ENCODE measurements around the gene FAM83G.
"Not testable (repeated sequence)": the region's sequence is repeated elsewhere in the genome, so short reads cannot be mapped to it uniquely, and the experiment has no call there.

Gene FAM83G

DNA sequence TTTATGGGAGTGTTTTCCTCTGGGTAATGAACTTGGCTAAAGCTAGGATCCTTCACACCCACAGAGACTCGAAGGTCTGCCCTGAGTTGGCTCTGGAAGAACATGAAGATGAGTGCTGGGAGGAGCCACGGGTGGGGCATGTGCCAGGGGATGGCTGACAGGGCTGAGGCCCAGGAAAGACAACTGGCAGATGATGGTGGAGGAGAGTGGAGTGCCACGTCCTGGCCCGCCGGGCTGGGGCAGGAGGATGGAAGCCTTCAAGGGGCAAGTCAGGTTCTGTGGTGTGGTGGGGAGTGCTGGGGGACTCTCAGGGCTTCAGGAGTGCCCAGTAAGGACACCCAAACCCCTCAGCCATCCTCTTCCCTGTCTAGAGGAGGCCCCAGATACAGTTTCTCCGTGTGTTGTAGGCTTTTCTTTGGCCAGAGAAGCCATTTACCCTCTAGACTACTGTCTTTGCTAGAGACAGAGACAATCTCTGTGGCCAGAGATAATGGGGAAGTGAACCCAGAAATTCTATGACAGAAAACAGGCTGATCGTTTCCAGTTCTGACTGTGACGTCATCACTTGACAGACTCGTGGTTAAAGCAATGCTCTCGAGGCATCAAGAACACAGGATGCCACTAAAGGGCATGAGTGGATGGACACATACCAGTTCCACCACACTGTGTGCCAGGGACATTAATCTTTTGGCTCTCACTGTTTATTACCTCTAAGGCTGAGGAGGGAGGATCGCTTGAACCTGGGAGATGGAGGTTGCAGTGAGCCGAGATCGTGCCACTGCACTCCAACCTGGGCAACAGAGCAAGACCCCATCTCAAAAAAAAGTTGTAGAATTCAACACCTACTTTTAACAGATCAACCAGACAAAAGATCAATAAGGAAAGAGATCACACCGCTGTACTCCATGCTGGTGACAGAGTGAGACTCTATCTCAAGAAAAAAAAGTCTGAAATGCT lies 71.2 kb downstream of the FAM83G start:
- H3K4me3 ChIP-seq (ENCODE audit: low read length): no peak overlapping the region
- DNase-seq (ENCODE audit: low read depth): no peak
- TF ChIP-seq, protein P1, sequence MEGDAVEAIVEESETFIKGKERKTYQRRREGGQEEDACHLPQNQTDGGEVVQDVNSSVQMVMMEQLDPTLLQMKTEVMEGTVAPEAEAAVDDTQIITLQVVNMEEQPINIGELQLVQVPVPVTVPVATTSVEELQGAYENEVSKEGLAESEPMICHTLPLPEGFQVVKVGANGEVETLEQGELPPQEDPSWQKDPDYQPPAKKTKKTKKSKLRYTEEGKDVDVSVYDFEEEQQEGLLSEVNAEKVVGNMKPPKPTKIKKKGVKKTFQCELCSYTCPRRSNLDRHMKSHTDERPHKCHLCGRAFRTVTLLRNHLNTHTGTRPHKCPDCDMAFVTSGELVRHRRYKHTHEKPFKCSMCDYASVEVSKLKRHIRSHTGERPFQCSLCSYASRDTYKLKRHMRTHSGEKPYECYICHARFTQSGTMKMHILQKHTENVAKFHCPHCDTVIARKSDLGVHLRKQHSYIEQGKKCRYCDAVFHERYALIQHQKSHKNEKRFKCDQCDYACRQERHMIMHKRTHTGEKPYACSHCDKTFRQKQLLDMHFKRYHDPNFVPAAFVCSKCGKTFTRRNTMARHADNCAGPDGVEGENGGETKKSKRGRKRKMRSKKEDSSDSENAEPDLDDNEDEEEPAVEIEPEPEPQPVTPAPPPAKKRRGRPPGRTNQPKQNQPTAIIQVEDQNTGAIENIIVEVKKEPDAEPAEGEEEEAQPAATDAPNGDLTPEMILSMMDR (conservative IDR thresholded peaks at IDR 0.05; ENCODE audit: low read depth, low read length): no peak

DNA sequence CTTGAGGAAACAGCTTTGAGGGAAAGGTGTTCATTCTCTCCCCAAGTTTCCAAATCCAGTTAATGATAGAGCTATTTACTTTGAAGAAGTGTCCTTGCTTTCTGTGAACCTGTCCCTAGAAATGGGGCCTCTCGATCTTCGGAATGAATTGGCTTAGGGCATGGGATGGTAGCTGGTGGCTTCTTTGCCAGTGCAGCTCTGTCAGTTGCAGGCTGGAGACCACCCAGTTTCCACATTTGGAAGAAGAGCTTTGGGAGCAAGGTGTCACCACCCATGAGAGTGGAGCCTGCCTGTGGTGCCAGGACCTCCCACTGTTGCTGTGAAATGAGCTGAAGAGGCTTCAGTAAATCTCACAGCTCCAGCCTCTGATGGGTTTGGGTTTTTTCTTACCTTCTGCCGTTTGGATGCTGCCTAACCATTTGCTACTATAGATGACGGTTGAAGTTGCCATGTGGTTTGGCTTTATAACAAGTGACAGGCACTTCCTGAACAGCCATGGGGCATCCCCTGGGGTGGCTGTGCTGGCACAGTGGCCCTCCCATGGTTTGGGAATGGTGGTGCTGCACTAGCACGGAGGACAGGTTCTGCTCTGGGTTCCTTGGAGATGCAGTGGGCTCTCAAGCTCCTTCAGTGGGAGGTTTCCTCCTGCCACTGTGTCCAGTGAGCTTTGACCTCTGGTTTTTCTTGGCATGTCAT lies 72.1 kb downstream of the FAM83G start:
- DNase-seq (ENCODE audit: low read depth): no peak
- no peak overlapping the region for H3K4me3 ChIP-seq (ENCODE audit: low read length)
- TF ChIP-seq, protein P1 (conservative IDR thresholded peaks at IDR 0.05; ENCODE audit: low read depth, low read length): no peak

DNA sequence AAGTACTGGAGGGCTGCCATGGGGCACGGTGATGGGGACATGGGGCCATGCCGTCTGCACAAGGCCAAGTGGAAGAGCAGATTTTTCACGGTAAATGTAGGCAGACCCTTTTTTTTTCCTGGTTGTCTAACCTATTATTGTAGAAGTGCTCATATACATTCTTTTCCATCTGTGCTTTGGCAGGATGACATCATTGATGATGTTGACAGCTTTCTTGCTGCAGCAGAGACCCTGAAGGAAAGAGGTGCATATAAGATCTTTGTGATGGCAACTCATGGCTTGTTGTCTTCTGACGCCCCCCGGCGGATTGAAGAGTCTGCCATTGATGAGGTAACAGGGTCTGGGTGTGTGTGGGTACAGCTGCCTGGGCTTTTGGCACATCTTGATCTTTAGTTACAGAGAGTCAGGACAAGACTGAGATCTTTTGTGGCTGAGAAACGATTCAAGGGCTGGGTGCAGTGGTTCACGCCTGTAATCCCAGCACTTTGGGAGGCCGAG lies 75.9 kb downstream of the FAM83G start:
- H3K4me3 ChIP-seq (ENCODE audit: low read length): no peak overlapping the region
- TF ChIP-seq, protein P1 (conservative IDR thresholded peaks at IDR 0.05; ENCODE audit: low read depth, low read length): no peak
- DNase-seq (ENCODE audit: low read depth): no peak

DNA sequence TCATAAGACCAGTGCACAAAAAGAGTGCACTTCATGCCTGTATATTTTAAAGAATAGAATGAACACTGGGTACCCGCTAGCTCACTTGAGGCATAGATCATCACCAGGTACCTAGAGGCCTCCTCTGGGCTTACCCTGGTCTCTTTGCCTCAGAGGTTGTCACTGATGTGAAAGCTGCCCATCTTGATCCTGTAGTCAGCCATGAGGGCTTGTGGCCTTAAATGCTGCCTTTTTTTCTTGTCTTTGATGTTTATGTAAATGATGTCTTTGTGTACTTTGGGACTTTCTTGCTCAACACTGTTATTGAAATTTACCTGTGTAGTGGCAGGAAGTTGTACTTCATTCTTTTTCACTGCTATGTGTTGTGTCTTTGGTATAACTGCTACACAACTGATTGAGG lies 79.4 kb downstream of the FAM83G start:
- TF ChIP-seq, protein P1 (conservative IDR thresholded peaks at IDR 0.05; ENCODE audit: low read depth, low read length): no peak
- no peak overlapping the region for H3K4me3 ChIP-seq (ENCODE audit: low read length)
- DNase-seq (ENCODE audit: low read depth): no peak

DNA sequence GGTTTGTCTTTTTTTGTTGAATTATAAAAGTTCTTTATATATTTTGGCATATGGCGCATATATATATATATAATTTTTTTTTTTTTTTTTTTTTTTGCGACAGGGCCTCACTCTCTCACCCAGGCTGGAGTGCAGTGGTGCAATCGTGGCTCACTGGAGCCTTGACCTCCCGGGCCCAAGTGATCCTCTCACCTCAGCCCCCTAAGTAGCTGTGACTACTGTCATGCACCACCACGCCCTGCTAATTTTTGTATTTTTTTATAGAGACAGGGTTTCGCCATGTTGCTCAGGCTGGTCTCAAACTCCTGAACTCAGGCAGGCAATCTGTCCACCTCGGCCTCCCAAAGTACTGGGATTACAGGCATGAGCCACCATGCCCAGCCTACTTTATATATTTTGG lies 82.0 kb downstream of the FAM83G start:
- H3K4me3 ChIP-seq (ENCODE audit: low read length); DNase-seq (ENCODE audit: low read depth): not testable (repeated sequence)

DNA sequence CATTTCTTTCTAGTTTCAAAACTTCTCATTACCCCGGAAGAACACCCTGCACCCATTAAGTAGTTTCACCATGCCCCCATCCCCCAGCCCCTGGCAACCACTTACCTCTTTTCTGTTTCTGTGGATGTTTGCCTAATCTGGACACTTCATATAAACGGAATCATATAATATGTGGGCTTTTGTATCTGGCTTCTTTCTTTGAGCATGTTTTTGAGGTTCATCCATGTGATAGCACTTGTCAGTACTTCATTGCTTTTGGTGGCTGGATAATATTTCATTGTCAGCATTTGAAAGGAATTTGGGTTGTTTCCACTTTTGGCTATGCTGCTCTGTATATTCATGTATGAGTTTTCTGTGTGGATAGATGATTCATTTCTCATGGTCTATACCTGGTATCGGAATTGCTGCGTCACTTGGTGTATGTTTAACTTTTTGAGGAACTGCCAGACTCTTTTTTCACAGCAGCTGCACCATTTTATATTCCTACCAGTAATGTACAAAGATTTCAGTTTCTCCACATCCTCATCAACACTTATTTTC lies 82.6 kb downstream of the FAM83G start:
- no peak for DNase-seq (ENCODE audit: low read depth)
- no peak overlapping the region for H3K4me3 ChIP-seq (ENCODE audit: low read length)
- TF ChIP-seq, protein P1 (conservative IDR thresholded peaks at IDR 0.05; ENCODE audit: low read depth, low read length): no peak

DNA sequence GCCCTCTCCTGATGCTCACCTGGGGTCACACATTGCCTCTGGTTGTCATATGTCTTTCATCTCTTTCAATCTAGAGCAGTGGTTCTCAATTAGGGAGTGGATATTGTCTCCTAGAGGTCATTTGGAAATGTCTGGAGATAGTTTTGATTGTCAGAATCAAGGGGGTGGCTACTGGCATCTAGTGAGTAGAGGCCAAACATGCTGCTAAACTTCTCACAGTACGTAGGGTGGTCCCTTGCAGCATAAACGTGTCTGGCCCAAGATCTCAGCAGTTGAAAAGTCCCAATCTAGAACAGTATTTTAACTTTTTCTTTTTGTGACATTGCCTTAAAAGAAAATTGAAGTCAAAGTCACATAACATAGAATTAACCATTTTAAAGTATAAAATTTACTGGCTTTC lies 83.1 kb downstream of the FAM83G start:
- TF ChIP-seq, protein P1 (conservative IDR thresholded peaks at IDR 0.05; ENCODE audit: low read depth, low read length): no peak
- DNase-seq (ENCODE audit: low read depth): no peak
- no peak overlapping the region for H3K4me3 ChIP-seq (ENCODE audit: low read length)
